HG03135 (cell line): ENCODE measurements around the gene TLK2.

Experiments used
- ATAC-seq: cut with Tn5 transposase; IDR thresholded peaks from one replicate; pipeline ENCODE4 v1.9.1; 2021; ENCODE audit warnings: mild to moderate bottlenecking, moderate library complexity; ENCODE audit not compliant: unreplicated experiment

The TLK2 gene

GRCh38 chr17:62652251-62653001 lies 173.8 kb downstream of the TLK2 start:
- ATAC-seq: peak; percentile 7

- peak; percentile 77 for ATAC-seq
Observed at GRCh38 chr17:62653002-62653825, 174.6 kb downstream of the TLK2 start.

DNA sequence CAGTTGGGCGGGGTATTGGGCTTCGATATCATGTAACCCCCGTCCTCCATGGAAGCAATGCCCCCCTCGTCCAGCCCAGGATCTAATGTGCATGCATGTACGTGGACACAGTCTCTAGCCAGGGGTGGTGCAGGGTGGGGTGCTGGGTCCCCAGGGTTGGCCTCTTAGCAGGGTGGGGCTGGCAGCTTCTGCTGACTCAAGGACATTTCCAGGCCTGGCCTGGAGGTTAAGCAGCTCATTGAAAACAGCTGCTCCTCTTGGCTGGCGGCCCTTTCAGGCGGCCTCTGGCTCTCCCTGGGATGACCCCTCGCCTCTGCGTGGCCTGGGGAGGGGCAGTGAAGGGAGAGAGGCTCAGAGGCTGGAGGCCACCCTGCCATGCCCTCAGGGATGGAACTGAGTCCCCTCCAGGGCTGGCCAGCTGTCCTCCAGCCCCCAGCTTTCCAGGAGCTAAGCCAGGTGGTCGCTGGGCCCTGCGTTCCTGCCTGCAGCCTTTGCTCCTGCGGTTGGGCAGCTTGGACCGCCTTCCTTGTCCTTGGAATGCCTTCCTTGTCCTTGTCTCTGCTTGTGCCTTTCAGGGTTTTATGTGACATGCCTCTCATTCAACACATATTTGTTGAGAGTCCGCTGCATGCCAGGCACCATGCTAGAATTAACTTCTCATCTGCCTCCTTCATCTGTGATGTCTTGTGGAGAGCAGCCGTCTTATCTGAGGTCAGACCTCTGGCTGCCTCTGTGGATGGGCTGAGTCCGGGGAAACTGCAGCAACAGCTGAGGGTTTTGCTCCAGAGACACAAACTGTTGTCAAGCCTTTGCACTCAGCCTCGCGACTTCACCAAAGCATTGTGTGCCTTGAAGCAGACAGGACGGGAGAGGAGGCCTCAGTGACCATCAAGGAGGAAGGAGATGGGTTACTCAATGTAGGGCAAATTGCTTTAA lies 175.5 kb downstream of the TLK2 start:
- ATAC-seq: peak; percentile 8

- no peak for ATAC-seq
Observed at GRCh38 chr17:62655656-62656055, 177.0 kb downstream of the TLK2 start.

DNA sequence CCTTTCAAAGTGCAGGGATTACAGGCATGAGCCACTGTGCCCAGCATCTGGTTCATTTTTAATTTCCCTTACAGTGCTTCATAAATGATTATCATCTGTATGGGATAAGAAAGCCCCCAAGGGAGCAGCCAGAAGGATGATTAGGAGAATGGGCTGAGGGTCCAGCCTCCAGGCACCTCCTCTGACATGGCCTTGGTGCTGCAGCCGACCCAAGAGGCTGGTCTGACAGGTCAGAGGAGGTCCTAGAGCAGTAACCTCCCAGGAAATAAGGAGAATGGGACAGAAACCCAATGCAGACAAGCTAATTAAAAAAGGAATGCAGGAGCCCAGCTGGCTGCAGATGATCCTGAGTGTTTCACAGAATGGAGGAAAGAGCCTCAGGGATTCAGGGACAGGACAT lies 177.8 kb downstream of the TLK2 start:
- no peak for ATAC-seq

DNA sequence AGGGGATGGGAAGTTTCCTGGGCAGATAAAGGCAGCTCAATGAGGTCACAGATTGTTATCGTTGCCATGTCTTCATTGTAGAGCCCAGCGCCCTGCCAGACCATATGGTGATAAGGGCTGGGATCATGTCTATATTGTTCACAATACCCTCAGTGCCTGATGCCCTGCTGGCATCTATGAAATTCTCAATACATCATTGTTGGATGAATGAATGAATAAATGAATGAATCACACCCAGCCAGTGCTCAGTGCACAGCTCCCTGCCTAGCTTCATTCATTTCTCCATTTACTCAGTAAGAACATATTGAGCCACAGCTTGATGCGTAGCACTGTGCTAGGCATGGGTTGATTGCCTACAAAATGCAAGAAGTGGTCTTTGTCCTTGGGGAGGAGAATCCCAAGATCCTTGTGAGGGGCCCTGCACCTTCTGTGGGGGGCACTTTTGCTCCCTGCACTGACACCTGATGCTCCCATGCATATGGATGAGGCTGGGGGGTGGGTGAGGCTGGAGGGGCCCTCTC lies 178.6 kb downstream of the TLK2 start:
- no peak for ATAC-seq

- no peak for ATAC-seq
Observed at GRCh38 chr17:62657690-62658089, 179.1 kb downstream of the TLK2 start.

GRCh38 chr17:62658136-62658920 lies 179.7 kb downstream of the TLK2 start:
- no peak for ATAC-seq

DNA sequence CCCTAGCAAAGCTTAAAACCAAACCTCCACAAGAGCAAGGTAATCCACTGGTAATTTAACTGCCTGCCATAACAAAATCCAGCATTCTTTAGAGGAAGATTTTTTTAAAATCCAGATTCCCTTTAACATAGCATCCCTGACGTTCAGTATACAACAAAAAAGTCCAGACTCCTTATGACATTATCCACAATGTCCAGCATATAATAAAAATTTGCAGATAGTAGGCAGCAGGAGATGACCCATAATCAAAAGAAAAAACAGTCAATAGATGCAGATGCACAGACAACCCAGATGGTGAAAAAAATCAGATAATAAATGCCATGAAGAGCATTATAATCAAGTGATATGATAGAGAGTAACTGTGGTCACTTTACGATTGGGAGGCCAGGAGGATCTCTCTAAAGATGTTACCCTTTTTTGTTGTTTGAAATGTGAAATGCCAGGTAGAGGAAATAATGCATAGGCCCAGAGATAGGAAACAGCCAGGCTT lies 182.0 kb downstream of the TLK2 start:
- ATAC-seq: no peak

GRCh38 chr17:62661337-62661736 lies 182.7 kb downstream of the TLK2 start:
- no peak for ATAC-seq

- ATAC-seq: no peak
Observed at GRCh38 chr17:62662855-62663254, 184.2 kb downstream of the TLK2 start.
